ENCODE results near the gene PPM1G.

PPM1G gene

GRCh38 chr2:27390822-27391679, 18.3 kb downstream of the PPM1G start:
- no peak overlapping the region for H3K27ac ChIP-seq

GRCh38 chr2:27381577-27382181, 27.7 kb downstream of the PPM1G start:
- Histone ChIP-seq H3K9ac (no peak overlapping the region), H2AFZ (no peak overlapping the region), H3K4me1 (peaks cover 6% of the 10 kb centered on the region), H3K36me3 (ENCODE audit: control insufficient read depth, insufficient read depth, low read length) (no peaks in the 10 kb centered on the region), H3K4me3 (ENCODE audit: low read depth, low read length) (no peak overlapping the region), H3K79me2 (no peaks in the 10 kb centered on the region), H3K9me3 (ENCODE audit: control insufficient read depth, low read length) (no peaks in the 10 kb centered on the region), H3K27ac (no peak overlapping the region), H3K4me2 (ENCODE audit: low read length) (no peak overlapping the region), H3K27me3 (ENCODE audit: control insufficient read depth, insufficient read depth, low read length) (no peaks in the 10 kb centered on the region)
- no peak for TF ChIP-seq CTCF (IDR thresholded peaks at IDR 0.05)

More at GRCh38 chr2:27390822-27391679, 18.3 kb downstream of the PPM1G start:
- Histone ChIP-seq H3K4me1 (no peaks in the 10 kb centered on the region), H3K9me3 (ENCODE audit: control insufficient read depth, low read length) (no peaks in the 10 kb centered on the region), H2AFZ (no peak overlapping the region), H3K79me2 (peaks cover 49% of the 10 kb centered on the region), H3K4me3 (ENCODE audit: low read depth, low read length) (no peak overlapping the region), H3K9ac (no peak overlapping the region), H3K4me2 (ENCODE audit: low read length) (no peak overlapping the region), H3K36me3 (ENCODE audit: control insufficient read depth, insufficient read depth, low read length) (no peaks in the 10 kb centered on the region), H3K27me3 (ENCODE audit: control insufficient read depth, insufficient read depth, low read length) (no peaks in the 10 kb centered on the region)
- no peak for TF ChIP-seq CTCF (IDR thresholded peaks at IDR 0.05)

GRCh38 chr2:27380626-27381545, 28.5 kb downstream of the PPM1G start, which contains the start of gene ZNF513:
ZNF513 (minus strand) TSS chr2:27380734; CDS start chr2:27380526, 208 bp downstream.
- Histone ChIP-seq H3K36me3 (ENCODE audit: control insufficient read depth, insufficient read depth, low read length) (no peaks in the 10 kb centered on the region), H2AFZ (peak within 1 kb of the TSS; percentile 91), H3K27me3 (ENCODE audit: control insufficient read depth, insufficient read depth, low read length) (no peaks in the 10 kb centered on the region), H3K79me2 (no peaks in the 10 kb centered on the region), H3K4me1 (peaks cover 6% of the 10 kb centered on the region), H3K4me2 (ENCODE audit: low read length) (peak within 1 kb of the TSS; percentile 95), H3K9me3 (ENCODE audit: control insufficient read depth, low read length) (no peaks in the 10 kb centered on the region), H3K27ac (peak within 1 kb of the TSS; percentile 86), H3K4me3 (ENCODE audit: low read depth, low read length) (peak within 1 kb of the TSS; percentile 74), H3K9ac (peak within 1 kb of the TSS; percentile 68)
- no peak for TF ChIP-seq CTCF (IDR thresholded peaks at IDR 0.05)

- H3K36me3 ChIP-seq (ENCODE audit: control insufficient read depth, insufficient read depth, low read length): no peaks in the 10 kb centered on the region
- peaks cover 6% of the 10 kb centered on the region for H3K4me1 ChIP-seq
- peak overlapping the region; percentile 91 for H2AFZ ChIP-seq
- H3K4me3 ChIP-seq (ENCODE audit: low read depth, low read length): peak overlapping the region; percentile 74
- H3K79me2 ChIP-seq: no peaks in the 10 kb centered on the region
- peak overlapping the region; percentile 95 for H3K4me2 ChIP-seq (ENCODE audit: low read length)
- H3K27me3 ChIP-seq (ENCODE audit: control insufficient read depth, insufficient read depth, low read length): no peaks in the 10 kb centered on the region
- peak overlapping the region; percentile 65 for H3K27ac ChIP-seq
- H3K9ac ChIP-seq: peak overlapping the region; percentile 68
- H3K9me3 ChIP-seq (ENCODE audit: control insufficient read depth, low read length): no peaks in the 10 kb centered on the region
- no peak for TF ChIP-seq CTCF (IDR thresholded peaks at IDR 0.05)
Observed at GRCh38 chr2:27379836-27380625, 29.4 kb downstream of the PPM1G start.
